K562 (cell line): Measurements from ENCODE around the gene MYO1A. TPM values are rescaled to one million over a fixed set of nuclear protein-coding genes. Genes with fewer than 3 reads are reported as not detected.
A peak's percentile ranks its signal among the peaks of the same experiment; 100 is the strongest.

Source experiments
- FOXP1 ChIP-seq: sonication (generic); formaldehyde crosslinking; IDR thresholded peaks from 2 replicates; pipeline ENCODE4 v1.8.0; 2022; ENCODE audit warnings: mild to moderate bottlenecking, missing genetic modification reagents
- GABPB2 ChIP-seq: fragments of 250-450 bp; sonication (Bioruptor Pico); conservative IDR thresholded peaks from 2 replicates; pipeline ENCODE4 v1.5.1; 2021; ENCODE audit warnings: mild to moderate bottlenecking
- GATA2 ChIP-seq: sonication (generic); formaldehyde crosslinking; IDR thresholded peaks from 2 replicates; pipeline ENCODE4 v1.4.0; 2020; ENCODE audit warnings: mild to moderate bottlenecking, missing genetic modification reagents
- MAFG ChIP-seq: fragments of 450-650 bp; conservative IDR thresholded peaks from 2 replicates; pipeline ENCODE4 v1.6.1; 2016; ENCODE audit warnings: missing genetic modification characterization, missing compliant biosample characterization
- MCM2 ChIP-seq: fragments of 450-650 bp; IDR thresholded peaks from 2 replicates; pipeline ENCODE4 v1.6.1; 2017; ENCODE audit warnings: low read depth, mild to moderate bottlenecking
- NFE2 ChIP-seq: IDR thresholded peaks from 2 replicates; pipeline ENCODE4 v1.6.1; 2014; ENCODE audit warnings: antibody characterized with exemption, low read depth
- POLR2G ChIP-seq: fragments of 200-400 bp; formaldehyde crosslinking; IDR thresholded peaks from 2 replicates; pipeline ENCODE4 v1.6.1; 2017; ENCODE audit warnings: low read depth, mild to moderate bottlenecking, antibody characterized with exemption, low read length, moderate library complexity
- PRMT5 ChIP-seq: sonication (generic); formaldehyde crosslinking; IDR thresholded peaks from 2 replicates; pipeline ENCODE4 v1.5.0; 2020; ENCODE audit warnings: missing genetic modification reagents
- SMARCA4 ChIP-seq: fragments of 450-650 bp; IDR thresholded peaks from 2 replicates; pipeline ENCODE4 v1.6.1; 2016
- TCF15 ChIP-seq: fragments of 250-450 bp; sonication (Bioruptor Pico); IDR thresholded peaks from 2 replicates; pipeline ENCODE4 v1.8.0; 2022; ENCODE audit warnings: moderate library complexity, mild to moderate bottlenecking, inconsistent platforms
- ZNF592 ChIP-seq: fragments of 450-650 bp; IDR thresholded peaks from 2 replicates; pipeline ENCODE4 v1.6.1; 2017; ENCODE audit warnings: antibody characterized with exemption, mild to moderate bottlenecking
- polyA plus RNA-seq, 8 experiments: library from polyadenylated mRNA; depleted of rRNA in 4 of 8; stranded (reverse) in 5 of 8; unstranded in 3 of 8; fragments of >200 nt; fragmentation: Nextera tagmentation in 2 of 8; fragmentation: Illumina TruSeq in 1 of 8; extraction: Ambion mirVana in 2 of 8; extraction: Trizol in 1 of 8; gene quantifications; 2 replicates each; pipeline versions ENCODE4 v1.2.1 to v1.2.3, GENCODE V29; 2011 to 2014; ENCODE audit warnings: inconsistent platforms in 1 of 8, missing spikeins in 1 of 8
- total RNA-seq, 7 experiments: library from RNA; depleted of rRNA in 6 of 7; stranded (reverse); fragments of >200 nt in 6 of 7; fragmentation: Illumina TruSeq in 2 of 7; extraction: Trizol in 2 of 7; gene quantifications; 2 replicates each; pipeline versions ENCODE4 v1.2.1 to v1.2.3, GENCODE V29; 2011 to 2021; ENCODE audit warnings: low replicate concordance in 1 of 7
- TF ChIP-seq, protein P1 (sequence below), 3 experiments: fragments of 200-800 bp in 1 of 3; fragments of 250-450 bp in 1 of 3; fragments of 450-650 bp in 1 of 3; sonication (Bioruptor Pico) in 1 of 3; sonication (Bioruptor generic) in 1 of 3; formaldehyde crosslinking in 1 of 3; IDR thresholded peaks; 2 replicates each; pipeline versions ENCODE4 v1.6.1 to v1.8.0; 2016 to 2022; ENCODE audit warnings: mild to moderate bottlenecking in 2 of 3, missing genetic modification characterization in 2 of 3, missing compliant biosample characterization in 1 of 3, moderate library complexity in 1 of 3
- TF ChIP-seq, protein P2 (sequence below): fragments of 450-650 bp; IDR thresholded peaks from 2 replicates; pipeline ENCODE4 v1.6.1; 2018; ENCODE audit not compliant: partially characterized antibody
- TF ChIP-seq, protein P3 (sequence below): fragments of 250-450 bp; sonication (Bioruptor Pico); IDR thresholded peaks from 2 replicates; pipeline ENCODE4 v1.4.0; 2020; ENCODE audit warnings: mild to moderate bottlenecking, moderate library complexity

MYO1A gene
- total and polyA plus RNA-seq, 9 of the 15 experiments (the other 6 are each of a cell fraction or from before 2014, with no cell fraction given), result 0.03 to 0.29 (median 0.14) TPM; not detected in 2

DNA sequence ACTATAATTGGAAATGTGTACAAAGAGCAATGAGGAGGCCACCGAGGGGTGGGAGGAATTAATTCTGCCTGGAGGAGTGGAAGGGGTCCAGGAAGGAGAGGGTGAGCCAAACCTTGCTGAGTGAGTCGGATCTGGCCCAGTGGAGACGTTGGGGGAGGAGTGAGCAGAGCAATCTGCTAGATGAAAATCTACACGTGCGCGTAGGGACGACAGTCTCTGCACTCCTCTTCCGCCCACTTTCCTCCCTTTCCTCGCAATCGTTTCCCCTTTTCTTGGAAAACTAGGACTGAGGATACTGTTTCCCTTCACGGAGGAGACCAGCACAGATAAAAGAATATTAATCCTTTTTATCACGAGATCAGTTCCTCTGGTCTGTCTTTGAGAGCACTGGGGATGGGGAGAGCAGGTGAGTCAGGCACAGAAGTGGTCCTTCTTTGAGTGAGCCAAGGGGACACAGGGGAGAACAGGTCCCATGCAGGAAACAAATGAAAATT, 36.1 kb upstream of the MYO1A start (continued):
- TF ChIP-seq, protein P1, sequence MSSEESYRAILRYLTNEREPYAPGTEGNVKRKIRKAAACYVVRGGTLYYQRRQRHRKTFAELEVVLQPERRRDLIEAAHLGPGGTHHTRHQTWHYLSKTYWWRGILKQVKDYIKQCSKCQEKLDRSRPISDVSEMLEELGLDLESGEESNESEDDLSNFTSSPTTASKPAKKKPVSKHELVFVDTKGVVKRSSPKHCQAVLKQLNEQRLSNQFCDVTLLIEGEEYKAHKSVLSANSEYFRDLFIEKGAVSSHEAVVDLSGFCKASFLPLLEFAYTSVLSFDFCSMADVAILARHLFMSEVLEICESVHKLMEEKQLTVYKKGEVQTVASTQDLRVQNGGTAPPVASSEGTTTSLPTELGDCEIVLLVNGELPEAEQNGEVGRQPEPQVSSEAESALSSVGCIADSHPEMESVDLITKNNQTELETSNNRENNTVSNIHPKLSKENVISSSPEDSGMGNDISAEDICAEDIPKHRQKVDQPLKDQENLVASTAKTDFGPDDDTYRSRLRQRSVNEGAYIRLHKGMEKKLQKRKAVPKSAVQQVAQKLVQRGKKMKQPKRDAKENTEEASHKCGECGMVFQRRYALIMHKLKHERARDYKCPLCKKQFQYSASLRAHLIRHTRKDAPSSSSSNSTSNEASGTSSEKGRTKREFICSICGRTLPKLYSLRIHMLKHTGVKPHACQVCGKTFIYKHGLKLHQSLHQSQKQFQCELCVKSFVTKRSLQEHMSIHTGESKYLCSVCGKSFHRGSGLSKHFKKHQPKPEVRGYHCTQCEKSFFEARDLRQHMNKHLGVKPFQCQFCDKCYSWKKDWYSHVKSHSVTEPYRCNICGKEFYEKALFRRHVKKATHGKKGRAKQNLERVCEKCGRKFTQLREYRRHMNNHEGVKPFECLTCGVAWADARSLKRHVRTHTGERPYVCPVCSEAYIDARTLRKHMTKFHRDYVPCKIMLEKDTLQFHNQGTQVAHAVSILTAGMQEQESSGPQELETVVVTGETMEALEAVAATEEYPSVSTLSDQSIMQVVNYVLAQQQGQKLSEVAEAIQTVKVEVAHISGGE (CRISPR knock-in tag; IDR thresholded peaks at IDR 0.05), result 0 out of 6 replicates have a peak, but pooled peaks of 1 of the 3 experiments have one; percentile 6
- no peak for TF ChIP-seq MCM2
- peak; percentile 85 for TF ChIP-seq ZNF592
- TF ChIP-seq GATA2 (CRISPR knock-in tag), result peak; percentile 68
- TF ChIP-seq SMARCA4, result no peak
- peak; percentile 15; the same call in 1 of the 2 replicates for TF ChIP-seq NFE2
- TF ChIP-seq POLR2G, result no peak
- TF ChIP-seq TCF15, result 0 out of 2 replicates have a peak, but pooled peaks have one; percentile 1
- TF ChIP-seq, protein P2, sequence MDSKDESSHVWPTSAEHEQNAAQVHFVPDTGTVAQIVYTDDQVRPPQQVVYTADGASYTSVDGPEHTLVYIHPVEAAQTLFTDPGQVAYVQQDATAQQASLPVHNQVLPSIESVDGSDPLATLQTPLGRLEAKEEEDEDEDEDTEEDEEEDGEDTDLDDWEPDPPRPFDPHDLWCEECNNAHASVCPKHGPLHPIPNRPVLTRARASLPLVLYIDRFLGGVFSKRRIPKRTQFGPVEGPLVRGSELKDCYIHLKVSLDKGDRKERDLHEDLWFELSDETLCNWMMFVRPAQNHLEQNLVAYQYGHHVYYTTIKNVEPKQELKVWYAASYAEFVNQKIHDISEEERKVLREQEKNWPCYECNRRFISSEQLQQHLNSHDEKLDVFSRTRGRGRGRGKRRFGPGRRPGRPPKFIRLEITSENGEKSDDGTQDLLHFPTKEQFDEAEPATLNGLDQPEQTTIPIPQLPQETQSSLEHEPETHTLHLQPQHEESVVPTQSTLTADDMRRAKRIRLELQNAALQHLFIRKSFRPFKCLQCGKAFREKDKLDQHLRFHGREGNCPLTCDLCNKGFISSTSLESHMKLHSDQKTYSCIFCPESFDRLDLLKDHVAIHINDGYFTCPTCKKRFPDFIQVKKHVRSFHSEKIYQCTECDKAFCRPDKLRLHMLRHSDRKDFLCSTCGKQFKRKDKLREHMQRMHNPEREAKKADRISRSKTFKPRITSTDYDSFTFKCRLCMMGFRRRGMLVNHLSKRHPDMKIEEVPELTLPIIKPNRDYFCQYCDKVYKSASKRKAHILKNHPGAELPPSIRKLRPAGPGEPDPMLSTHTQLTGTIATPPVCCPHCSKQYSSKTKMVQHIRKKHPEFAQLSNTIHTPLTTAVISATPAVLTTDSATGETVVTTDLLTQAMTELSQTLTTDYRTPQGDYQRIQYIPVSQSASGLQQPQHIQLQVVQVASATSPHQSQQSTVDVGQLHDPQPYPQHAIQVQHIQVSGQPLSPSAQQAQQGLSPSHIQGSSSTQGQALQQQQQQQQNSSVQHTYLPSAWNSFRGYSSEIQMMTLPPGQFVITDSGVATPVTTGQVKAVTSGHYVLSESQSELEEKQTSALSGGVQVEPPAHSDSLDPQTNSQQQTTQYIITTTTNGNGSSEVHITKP, result peak; percentile 28
- TF ChIP-seq, protein P3, sequence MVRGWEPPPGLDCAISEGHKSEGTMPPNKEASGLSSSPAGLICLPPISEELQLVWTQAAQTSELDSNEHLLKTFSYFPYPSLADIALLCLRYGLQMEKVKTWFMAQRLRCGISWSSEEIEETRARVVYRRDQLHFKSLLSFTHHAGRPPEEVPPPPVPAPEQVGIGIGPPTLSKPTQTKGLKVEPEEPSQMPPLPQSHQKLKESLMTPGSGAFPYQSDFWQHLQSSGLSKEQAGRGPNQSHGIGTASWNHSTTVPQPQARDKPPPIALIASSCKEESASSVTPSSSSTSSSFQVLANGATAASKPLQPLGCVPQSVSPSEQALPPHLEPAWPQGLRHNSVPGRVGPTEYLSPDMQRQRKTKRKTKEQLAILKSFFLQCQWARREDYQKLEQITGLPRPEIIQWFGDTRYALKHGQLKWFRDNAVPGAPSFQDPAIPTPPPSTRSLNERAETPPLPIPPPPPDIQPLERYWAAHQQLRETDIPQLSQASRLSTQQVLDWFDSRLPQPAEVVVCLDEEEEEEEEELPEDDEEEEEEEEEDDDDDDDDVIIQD (CRISPR knock-in tag), result no peak
- TF ChIP-seq FOXP1, result no peak
- TF ChIP-seq PRMT5, result no peak
- no peak for TF ChIP-seq MAFG (tag)
- TF ChIP-seq GABPB2 (CRISPR knock-in tag), result no peak
